Endothelial cell of umbilical vein (primary cell): ENCODE data around the gene ANAPC1.
"Not testable (repeated sequence)": the region's sequence is repeated elsewhere in the genome, so short reads cannot be mapped to it uniquely, and the experiment has no call there.

ENCODE experiments used
- MAX ChIP-seq: IDR thresholded peaks from 2 replicates; pipeline ENCODE4 v1.6.1; 2011; ENCODE audit not compliant: insufficient read depth, insufficient read length
- POLR2AphosphoS5 ChIP-seq: IDR thresholded peaks from 2 replicates; pipeline ENCODE4 v1.6.1; 2012; ENCODE audit warnings: low read depth, mild to moderate bottlenecking, control low read depth, low read length, moderate library complexity; ENCODE audit not compliant: insufficient read depth
- TF ChIP-seq, protein P1 (sequence below), 2 donors: IDR thresholded peaks; 1 replicate in 1 of 2; 2 replicates in 1 of 2; pipeline ENCODE4 v1.5.1; 2011; ENCODE audit warnings: low read length in 2 of 2, mild to moderate bottlenecking in 2 of 2, moderate library complexity in 2 of 2, control low read depth in 1 of 2, inconsistent platforms in 1 of 2, low read depth in 1 of 2; ENCODE audit not compliant: insufficient read depth in 1 of 2; ENCODE audit errors: extremely low read depth in 1 of 2

DNA sequence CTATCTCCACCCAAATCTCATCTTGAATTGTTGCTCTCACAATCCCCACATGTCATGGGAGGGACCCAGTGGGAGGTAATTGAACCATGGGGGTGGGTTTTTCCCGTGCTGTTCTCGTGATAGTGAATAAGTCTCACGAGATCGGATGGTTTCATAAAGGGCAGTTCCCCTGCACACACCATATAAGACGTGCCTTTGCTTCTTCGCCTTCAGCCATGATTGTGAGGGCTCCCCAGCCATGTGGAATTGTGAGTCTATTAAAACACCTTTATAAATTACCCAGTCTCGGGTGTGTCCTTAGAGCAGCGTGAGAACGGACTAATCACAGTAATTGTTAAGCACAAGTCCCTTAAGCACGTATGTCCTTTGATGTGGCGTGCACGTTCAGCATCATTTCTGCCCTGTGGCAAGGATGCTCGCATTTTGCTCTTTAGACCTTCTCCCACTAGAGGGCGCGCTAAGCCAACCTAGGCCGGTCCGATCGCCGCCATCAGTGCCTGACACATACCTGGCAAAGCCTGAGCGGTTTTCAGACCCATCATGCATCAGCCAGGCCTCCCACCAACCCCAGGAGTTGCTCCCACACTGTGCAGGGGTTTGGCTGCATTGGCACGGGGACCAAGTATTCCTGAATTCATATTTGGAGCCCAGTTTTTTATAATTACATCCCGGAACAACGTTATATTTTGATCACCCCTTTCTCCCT lies 136.4 kb downstream of the ANAPC1 start:
- TF ChIP-seq, protein P1, sequence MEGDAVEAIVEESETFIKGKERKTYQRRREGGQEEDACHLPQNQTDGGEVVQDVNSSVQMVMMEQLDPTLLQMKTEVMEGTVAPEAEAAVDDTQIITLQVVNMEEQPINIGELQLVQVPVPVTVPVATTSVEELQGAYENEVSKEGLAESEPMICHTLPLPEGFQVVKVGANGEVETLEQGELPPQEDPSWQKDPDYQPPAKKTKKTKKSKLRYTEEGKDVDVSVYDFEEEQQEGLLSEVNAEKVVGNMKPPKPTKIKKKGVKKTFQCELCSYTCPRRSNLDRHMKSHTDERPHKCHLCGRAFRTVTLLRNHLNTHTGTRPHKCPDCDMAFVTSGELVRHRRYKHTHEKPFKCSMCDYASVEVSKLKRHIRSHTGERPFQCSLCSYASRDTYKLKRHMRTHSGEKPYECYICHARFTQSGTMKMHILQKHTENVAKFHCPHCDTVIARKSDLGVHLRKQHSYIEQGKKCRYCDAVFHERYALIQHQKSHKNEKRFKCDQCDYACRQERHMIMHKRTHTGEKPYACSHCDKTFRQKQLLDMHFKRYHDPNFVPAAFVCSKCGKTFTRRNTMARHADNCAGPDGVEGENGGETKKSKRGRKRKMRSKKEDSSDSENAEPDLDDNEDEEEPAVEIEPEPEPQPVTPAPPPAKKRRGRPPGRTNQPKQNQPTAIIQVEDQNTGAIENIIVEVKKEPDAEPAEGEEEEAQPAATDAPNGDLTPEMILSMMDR (IDR thresholded peaks at IDR 0.05; ENCODE audit: extremely low read depth in 1 of 2, insufficient read depth in 1 of 2, low read depth in 1 of 2, low read length in 2 of 2), result peak; percentile 15 to 24
- not testable (repeated sequence) for TF ChIP-seq POLR2AphosphoS5, MAX
